GM06990 (cell line): ENCODE results near the gene DYNLL2.

Source experiments
- DNase-seq: peaks from one replicate; pipeline ENCODE4 v3.0.0-alpha.2; 2011; ENCODE audit not compliant: insufficient read length; ENCODE audit errors: extremely low read depth
- H3K27me3 ChIP-seq: replicated peaks from 2 replicates; pipeline ENCODE4 v1.6.0; 2011; ENCODE audit warnings: low read length; ENCODE audit not compliant: control insufficient read depth, insufficient read depth
- H3K36me3 ChIP-seq: 2 replicates; pipeline ENCODE4 v1.5.1; 2011; ENCODE audit warnings: low read length; ENCODE audit not compliant: control insufficient read depth, insufficient read depth
- H3K4me3 ChIP-seq: replicated peaks from 2 replicates; pipeline ENCODE4 v1.5.1; 2011; ENCODE audit warnings: low read depth, mild to moderate bottlenecking, control low read depth, low read length
- CTCF ChIP-seq: IDR thresholded peaks from 2 replicates; pipeline ENCODE4 v1.5.1; 2011; ENCODE audit warnings: low read length, control low read depth, mild to moderate bottlenecking, inconsistent platforms; ENCODE audit not compliant: insufficient read depth, poor library complexity, severe bottlenecking

The DYNLL2 gene

GRCh38 chr17:58079300-58080033 lies 3.8 kb upstream of the DYNLL2 start:
- H3K27me3 ChIP-seq = no peaks in the 10 kb centered on the region
- DNase-seq = no peak
- H3K36me3 ChIP-seq = no peaks in the 10 kb centered on the region
- TF ChIP-seq CTCF = no peak
- H3K4me3 ChIP-seq = no peak overlapping the region

- DNase-seq = no peak
- Histone ChIP-seq H3K4me3 (no peak overlapping the region), H3K27me3 (no peaks in the 10 kb centered on the region), H3K36me3 (peaks cover 6% of the 10 kb centered on the region)
- TF ChIP-seq CTCF = no peak
Observed at GRCh38 chr17:58081646-58082340, 1.4 kb upstream of the DYNLL2 start.

- no peak for TF ChIP-seq CTCF
- no peak for DNase-seq
- Histone ChIP-seq H3K36me3 (peaks cover 11% of the 10 kb centered on the region), H3K4me3 (peak overlapping the region; percentile 47), H3K27me3 (no peaks in the 10 kb centered on the region)
Observed at GRCh38 chr17:58082341-58082869, 814 bp upstream of the DYNLL2 start.

GRCh38 chr17:58083491-58084316 lies 485 bp downstream of the DYNLL2 start:
- H3K4me3 ChIP-seq = peak overlapping the region; percentile 90
- no peak for TF ChIP-seq CTCF
- no peaks in the 10 kb centered on the region for H3K27me3 ChIP-seq
- DNase-seq = peak; percentile 77
- peaks cover 16% of the 10 kb centered on the region for H3K36me3 ChIP-seq

- no peaks in the 10 kb centered on the region for H3K27me3 ChIP-seq
- peak; percentile 64 for TF ChIP-seq CTCF
- H3K4me3 ChIP-seq = peak overlapping the region; percentile 90
- peaks cover 21% of the 10 kb centered on the region for H3K36me3 ChIP-seq
- DNase-seq = peak; percentile 38
Observed at GRCh38 chr17:58084317-58084981, 1.2 kb downstream of the DYNLL2 start.
